GM13977 (cell line): Measurements from ENCODE around the gene ARG2.

ENCODE experiments used
- DNase-seq: peaks from one replicate; pipeline ENCODE4 v3.0.0; 2012; ENCODE audit warnings: low spot score
- CTCF ChIP-seq: IDR thresholded peaks from 2 replicates; pipeline ENCODE4 v1.5.1; 2012; ENCODE audit warnings: mild to moderate bottlenecking, control low read depth; ENCODE audit not compliant: insufficient read depth; ENCODE audit errors: extremely low read depth, missing control alignments
- in situ Hi-C: fragments of 300-500 bp; cut with MboI; formaldehyde crosslinking; loops from one replicate; pipeline ENCODE4 v1.12.0; 2022; ENCODE audit warnings: low sequenced_read_pairs, low pct_unique_long_range_greater_than_20kb, mixed read lengths, inconsistent platforms; ENCODE audit not compliant: unreplicated experiment

Gene ARG2

GRCh38 chr14:67646131-67646530 is 26.4 kb downstream of the ARG2 start:
- TF ChIP-seq CTCF = no peak
- DNase-seq = no peak
- in situ Hi-C loops = no loop called here

GRCh38 chr14:67650151-67650550 is 30.4 kb downstream of the ARG2 start:
- in situ Hi-C loops = no loop called here
- no peak for DNase-seq

GRCh38 chr14:67650694-67651093 is 31.0 kb downstream of the ARG2 start:
- in situ Hi-C loops = no loop called here
- TF ChIP-seq CTCF = no peak
- DNase-seq = no peak

More at GRCh38 chr14:67650151-67650550, 30.4 kb downstream of the ARG2 start:
- no peak for TF ChIP-seq CTCF

- no peak for DNase-seq
- in situ Hi-C loops = no loop called here
- no peak for TF ChIP-seq CTCF
Measured at GRCh38 chr14:67652189-67652588, 32.5 kb downstream of the ARG2 start.

GRCh38 chr14:67653651-67654280 is 34.0 kb downstream of the ARG2 start:
- in situ Hi-C loops = no loop called here
- TF ChIP-seq CTCF = no peak
- no peak for DNase-seq

GRCh38 chr14:67663633-67664032 is 43.9 kb downstream of the ARG2 start:
- DNase-seq = no peak
- in situ Hi-C loops = no loop called here
- no peak for TF ChIP-seq CTCF

GRCh38 chr14:67665868-67666267 is 46.1 kb downstream of the ARG2 start:
- TF ChIP-seq CTCF = no peak
- in situ Hi-C loops = no loop called here
- no peak for DNase-seq
